Stimulated activated CD8-positive, alpha-beta memory T cell treated with anti-CD3 and anti-CD28 coated beads, Interleukin-12 subunit alpha, Interleukin-12 subunit beta, amount 100 ng/mL, for 4 hours (primary cell): ENCODE measurements around the gene SST.

Experiments
- DNase-seq: peaks from one replicate; pipeline ENCODE4 v3.0.0-alpha.2; 2020; ENCODE audit warnings: low read depth

Gene SST

GRCh38 chr3:187629711-187630110 is 40.5 kb downstream of the SST start:
- no peak for DNase-seq

DNA sequence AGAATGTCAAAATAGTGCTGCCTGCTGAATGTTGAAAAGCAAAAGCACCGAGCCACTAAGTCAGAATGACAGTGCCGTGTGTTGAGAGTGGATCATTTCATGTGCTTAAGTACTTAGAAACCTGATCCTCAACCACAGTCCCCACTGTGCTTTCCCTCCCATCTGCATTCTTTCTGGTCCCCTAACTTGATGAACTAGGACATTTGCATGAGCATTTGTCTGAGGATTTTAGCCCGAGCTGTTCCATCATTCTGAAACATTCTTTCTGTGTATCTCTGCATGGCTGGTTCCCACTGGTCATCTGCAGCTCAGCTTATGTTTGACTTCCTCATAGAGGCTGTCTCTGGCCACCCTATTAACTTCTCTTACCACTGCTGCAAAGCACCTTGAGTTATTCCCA is 42.0 kb downstream of the SST start:
- no peak for DNase-seq

DNA sequence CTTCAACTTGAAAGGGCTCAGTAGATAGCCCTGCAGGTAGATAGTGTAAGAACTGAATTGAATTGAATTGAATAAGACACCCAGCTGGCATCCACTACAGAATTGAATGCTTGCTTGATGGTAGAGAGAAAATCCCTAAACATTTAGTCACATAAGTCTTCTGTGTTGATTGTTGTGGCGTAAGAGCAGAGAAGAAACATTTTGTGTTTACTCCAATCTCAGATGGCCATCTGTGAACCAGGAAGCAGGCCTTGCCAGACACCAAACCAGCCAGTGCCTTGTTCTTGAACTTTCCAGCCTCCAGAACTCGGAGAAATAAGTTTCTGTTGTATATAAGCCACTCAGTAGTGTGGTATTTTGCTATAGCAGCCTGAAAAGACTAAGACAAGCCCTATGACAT is 43.6 kb downstream of the SST start:
- no peak for DNase-seq

GRCh38 chr3:187624588-187624987 is 45.6 kb downstream of the SST start:
- no peak for DNase-seq

- no peak for DNase-seq
Observed at GRCh38 chr3:187623285-187623814, 46.8 kb downstream of the SST start.

DNA sequence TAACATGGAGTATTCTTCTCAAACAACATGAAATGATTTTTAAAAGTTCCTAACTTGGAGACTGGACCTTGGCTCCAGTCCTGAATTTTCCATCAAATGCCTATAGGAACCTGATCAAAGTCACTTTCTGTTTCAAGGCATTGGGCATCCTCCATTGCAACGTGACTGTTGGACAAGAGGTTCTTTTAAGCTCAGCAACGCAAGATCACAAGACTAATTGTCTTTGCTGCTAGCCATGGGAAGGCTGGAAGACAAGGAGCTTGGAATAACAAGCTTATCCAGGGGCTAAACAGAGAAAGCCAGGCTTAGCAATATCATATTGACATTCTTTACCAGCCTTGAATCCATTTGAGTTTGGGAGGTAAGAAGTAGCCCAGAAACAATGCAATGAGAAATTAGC is 48.3 kb downstream of the SST start:
- DNase-seq: no peak

DNA sequence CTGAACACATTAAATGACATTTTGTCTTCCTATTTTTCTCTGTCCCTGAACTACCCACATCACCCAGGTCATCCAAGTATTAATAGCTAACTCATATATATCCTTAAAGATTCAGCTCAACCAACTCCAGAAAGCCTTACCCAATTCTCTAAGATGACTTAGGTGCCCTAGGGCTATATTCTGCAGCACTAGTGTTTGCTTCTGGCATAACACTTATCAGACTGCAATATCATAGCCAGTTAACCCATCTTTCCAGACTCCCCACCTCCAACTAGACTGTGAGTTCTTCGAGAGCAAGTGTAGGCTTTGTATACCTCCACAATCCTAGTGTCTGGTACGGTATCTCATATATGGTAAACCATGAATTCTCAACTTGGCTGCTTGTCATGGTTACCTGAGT is 50.7 kb downstream of the SST start:
- DNase-seq: no peak
